Renal pelvis (tissue), 4 donors: ENCODE measurements around the gene CTNS. TPM values are rescaled to one million over a fixed set of nuclear protein-coding genes. Genes with fewer than 3 reads are reported as not detected.

ENCODE experiments used
- DNase-seq: peaks from one replicate; pipeline ENCODE4 v3.0.0-alpha.2; 2013
- polyA plus RNA-seq, 3 donors: library from polyadenylated mRNA; unstranded; fragments of 120-200 nt; gene quantifications; one replicate each; pipeline ENCODE4 v1.2.1, GENCODE V29; 2013; ENCODE audit not compliant: insufficient read length in 3 of 3

The CTNS gene
- polyA plus RNA-seq, 3 donors = 20.9 to 25.4 (median 24.5) TPM

GRCh38 chr17:3615160-3615870 lies 21.2 kb upstream of the CTNS start:
- no peak for DNase-seq

- DNase-seq = no peak
Measured at GRCh38 chr17:3621146-3621720, 15.3 kb upstream of the CTNS start.

- DNase-seq = no peak
Measured at GRCh38 chr17:3622977-3623594, 13.5 kb upstream of the CTNS start.

GRCh38 chr17:3626831-3627768 lies 9.5 kb upstream of the CTNS start:
- DNase-seq = no peak

GRCh38 chr17:3627769-3628167 lies 8.8 kb upstream of the CTNS start:
- no peak for DNase-seq

- no peak for DNase-seq
Measured at GRCh38 chr17:3630781-3631180, 5.8 kb upstream of the CTNS start.

- no peak for DNase-seq
Measured at GRCh38 chr17:3632287-3632686, 4.3 kb upstream of the CTNS start.

GRCh38 chr17:3635474-3636153 lies 946 bp upstream of the CTNS start:
- DNase-seq = peak; percentile 33

GRCh38 chr17:3636908-3637373 lies 381 bp downstream of the CTNS start:
- no peak for DNase-seq

GRCh38 chr17:3639981-3640596 lies 3.5 kb downstream of the CTNS start:
- no peak for DNase-seq

- no peak for DNase-seq
Measured at GRCh38 chr17:3641014-3641413, 4.5 kb downstream of the CTNS start.

- peak; percentile 31 for DNase-seq
Measured at GRCh38 chr17:3641717-3642486, 5.3 kb downstream of the CTNS start.

- no peak for DNase-seq
Measured at GRCh38 chr17:3643889-3644349, 7.4 kb downstream of the CTNS start.

- DNase-seq = no peak
Measured at GRCh38 chr17:3645310-3645709, 8.8 kb downstream of the CTNS start.

- no peak for DNase-seq
Measured at GRCh38 chr17:3647251-3647650, 10.7 kb downstream of the CTNS start.

GRCh38 chr17:3647769-3648555 lies 11.4 kb downstream of the CTNS start:
- peak; percentile 47 for DNase-seq

GRCh38 chr17:3655766-3656165 lies 19.2 kb downstream of the CTNS start:
- DNase-seq = no peak

- DNase-seq = no peak
Measured at GRCh38 chr17:3656353-3656752, 19.8 kb downstream of the CTNS start.
